Immature natural killer cell (primary cell): Measurements from ENCODE around the gene FAN1. TPM values are rescaled to one million over a fixed set of nuclear protein-coding genes. Genes with fewer than 3 reads are reported as not detected.
"Not testable (repeated sequence)": the region's sequence is repeated elsewhere in the genome, so short reads cannot be mapped to it uniquely, and the experiment has no call there.

Experiments
- DNase-seq, 3 donors: peaks; one replicate each; pipeline ENCODE4 v3.0.0; 2022; ENCODE audit warnings: mixed read lengths in 1 of 3
- H3K27ac Mint-ChIP-seq, 6 donors: one replicate each; pipeline ENCODE4 v1.8.0; 2020; ENCODE audit warnings: mixed read lengths in 6 of 6, mild to moderate bottlenecking in 5 of 6, inconsistent platforms in 4 of 6, moderate library complexity in 3 of 6
- H3K27me3 Mint-ChIP-seq, 3 donors: one replicate each; pipeline ENCODE4 v1.8.0; 2020 to 2021; ENCODE audit warnings: low read depth in 3 of 3, mild to moderate bottlenecking in 3 of 3, mixed read lengths in 3 of 3, moderate library complexity in 3 of 3, inconsistent platforms in 1 of 3
- H3K36me3 Mint-ChIP-seq, 3 donors: one replicate each; pipeline ENCODE4 v1.8.0; 2020; ENCODE audit warnings: mixed read lengths in 3 of 3, inconsistent platforms in 2 of 3, mild to moderate bottlenecking in 2 of 3
- H3K4me1 Mint-ChIP-seq, 2 donors: one replicate each; pipeline ENCODE4 v1.8.0; 2020; ENCODE audit warnings: inconsistent platforms in 2 of 2, mild to moderate bottlenecking in 2 of 2, mixed read lengths in 2 of 2, moderate library complexity in 1 of 2
- H3K4me3 Mint-ChIP-seq, 5 donors: one replicate each; pipeline ENCODE4 v1.8.0; 2020; ENCODE audit warnings: mild to moderate bottlenecking in 5 of 5, mixed read lengths in 5 of 5, inconsistent platforms in 3 of 5, moderate library complexity in 3 of 5
- H3K9me3 Mint-ChIP-seq, 6 donors: one replicate each; pipeline ENCODE4 v1.8.0; 2020; ENCODE audit warnings: mild to moderate bottlenecking in 6 of 6, mixed read lengths in 6 of 6, inconsistent platforms in 4 of 6, moderate library complexity in 3 of 6
- polyA plus RNA-seq, 3 donors: library from polyadenylated mRNA; unstranded; fragments of 300-500 nt; fragmentation: Illumina TruSeq; gene quantifications; one replicate each; pipeline ENCODE4 v1.2.3, GENCODE V29; 2021

Gene FAN1
- polyA plus RNA-seq: 1 to 10 TPM; 4.2 to 6.3 (median 5.2) TPM

DNA sequence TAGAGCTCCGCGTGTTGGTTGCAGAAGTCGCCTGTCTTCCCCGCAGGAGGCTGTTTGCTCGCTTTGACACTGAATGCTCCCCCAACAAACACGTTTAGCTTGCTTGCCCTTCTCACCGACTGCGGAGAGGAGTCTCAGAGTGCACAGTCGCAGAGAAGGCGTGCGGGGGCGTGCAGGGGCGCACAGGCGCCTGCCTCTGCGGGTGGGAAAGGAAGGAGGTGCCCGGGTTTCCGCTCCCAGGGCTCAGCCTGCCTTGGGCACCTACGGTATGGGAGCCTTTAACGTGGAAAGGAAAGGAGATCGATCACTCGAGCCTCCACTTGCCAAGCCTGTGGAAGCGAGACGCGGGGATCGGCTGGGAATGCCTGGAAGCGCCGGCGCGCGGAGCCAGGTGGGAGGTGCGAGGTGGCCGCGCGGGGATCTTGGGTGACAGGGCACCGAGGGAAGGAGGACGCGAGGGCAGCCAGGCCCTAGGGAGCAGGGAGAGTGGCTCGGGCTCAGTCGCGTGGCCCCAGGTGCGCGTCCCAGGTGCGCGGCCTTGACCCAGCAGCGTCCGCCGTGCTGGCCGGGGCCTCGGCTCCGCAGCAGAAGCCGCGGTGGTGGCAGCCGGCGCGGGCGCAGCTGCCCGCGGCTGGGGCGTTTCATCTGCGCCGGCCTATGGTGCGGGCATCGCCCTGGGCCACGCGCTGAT is at the start of gene FAN1:
Gene FAN1 (plus strand): TSS at position 419 of the 691 bp plus-strand sequence. CDS start 749 bp downstream, outside the sequence.
- Mint-ChIP-seq H3K27me3 (peaks cover 0 to 8% (median 0%) of the 10 kb centered on the region in 3 donors), H3K36me3 (peaks cover under 1 to 7% (median 2%) of the 10 kb centered on the region in 3 donors), H3K4me3 (peak within 1 kb of the TSS; percentile 92 to 98 (median 95)), H3K4me1 (peaks cover 24 to 30% of the 10 kb centered on the region in 2 donors), H3K9me3 (no peaks in the 10 kb centered on the region), H3K27ac (peak within 1 kb of the TSS; percentile 74 to 83 (median 79))
- DNase-seq: peak; percentile 48 to 66 (median 63)

DNA sequence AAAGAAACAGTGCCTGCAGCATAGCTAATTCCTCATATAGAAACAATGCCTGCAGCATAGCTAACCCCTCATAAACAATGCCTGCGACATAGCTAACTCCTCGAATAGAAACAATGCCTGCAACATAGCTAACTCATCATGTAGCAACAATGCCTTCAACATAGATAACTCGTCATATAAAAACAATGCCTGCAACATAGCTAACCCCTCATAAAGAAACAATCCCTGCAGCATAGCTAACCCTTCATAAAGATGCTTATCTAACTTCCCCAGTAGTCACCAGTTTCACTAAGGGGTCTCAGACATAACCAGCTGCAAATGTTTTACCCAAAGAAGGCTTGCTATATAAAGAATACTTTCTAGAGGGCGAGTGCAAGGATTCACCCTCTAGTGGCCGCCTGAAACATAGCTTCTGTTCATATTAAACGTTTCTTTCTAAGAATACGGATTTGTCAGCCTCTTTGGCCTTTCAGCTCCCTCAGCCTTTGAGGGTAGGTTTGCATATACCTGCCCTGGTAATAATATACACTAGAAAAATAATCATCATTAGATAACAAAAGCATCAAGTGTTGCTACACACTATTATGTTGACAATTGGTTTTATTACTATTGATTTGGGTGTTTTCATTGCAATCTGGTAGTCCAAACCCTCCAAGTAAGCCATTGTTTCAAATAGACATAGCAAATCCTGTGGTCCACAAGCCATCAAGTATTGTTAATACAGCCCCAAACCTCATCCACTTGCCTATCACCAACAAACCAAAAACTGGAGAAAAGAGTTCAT is 44.4 kb upstream of the FAN1 start:
- H3K9me3 Mint-ChIP-seq: peaks cover 0 to 5% (median 2%) of the 10 kb centered on the region in 6 donors
- DNase-seq: peak in 2 of 3 donors; percentile 0 to 9
- no peak overlapping the region for H3K4me3 Mint-ChIP-seq
- no peak overlapping the region for H3K27ac Mint-ChIP-seq
- H3K4me1 Mint-ChIP-seq: no peaks in the 10 kb centered on the region
- no peaks in the 10 kb centered on the region for H3K36me3 Mint-ChIP-seq
- H3K27me3 Mint-ChIP-seq: peaks cover 0 to 2% (median 0%) of the 10 kb centered on the region in 3 donors

DNA sequence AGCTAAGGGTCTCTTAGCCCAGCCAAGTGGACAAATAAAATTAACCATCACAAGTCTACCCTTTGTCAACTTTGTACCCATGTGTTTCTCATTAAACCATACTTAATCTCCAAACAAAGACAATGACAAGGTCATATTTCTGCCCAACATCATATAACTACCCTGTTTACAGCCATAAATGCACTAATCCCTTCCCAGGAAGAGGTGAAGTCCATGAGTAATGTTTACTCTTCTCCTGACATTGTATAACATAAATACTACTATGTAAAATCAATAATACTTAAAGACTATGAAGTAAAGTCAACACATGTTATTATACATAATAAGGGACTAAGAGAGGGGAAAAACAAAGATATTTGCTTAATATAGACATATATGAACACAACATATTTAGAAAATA is 38.5 kb upstream of the FAN1 start:
- Mint-ChIP-seq H3K4me3 (no peak overlapping the region), H3K27me3 (peaks cover 0 to 4% (median 3%) of the 10 kb centered on the region in 3 donors)

GRCh38 chr15:30870681-30871080 is 33.0 kb upstream of the FAN1 start:
- H3K4me3 Mint-ChIP-seq: no peak overlapping the region
- H3K9me3 Mint-ChIP-seq: no peaks in the 10 kb centered on the region
- no peak for DNase-seq
- H3K36me3 Mint-ChIP-seq: peaks cover 0 to 10% (median 0%) of the 10 kb centered on the region in 3 donors
- H3K27ac Mint-ChIP-seq: no peak overlapping the region
- peaks cover 0 to 4% (median 2%) of the 10 kb centered on the region in 3 donors for H3K27me3 Mint-ChIP-seq
- H3K4me1 Mint-ChIP-seq: no peaks in the 10 kb centered on the region

More for the DNA sequence above, 38.5 kb upstream of the FAN1 start:
- DNase-seq: no peak
- H3K4me1 Mint-ChIP-seq: no peaks in the 10 kb centered on the region
- H3K27ac Mint-ChIP-seq: no peak overlapping the region
- H3K36me3 Mint-ChIP-seq: no peaks in the 10 kb centered on the region
- H3K9me3 Mint-ChIP-seq: no peaks in the 10 kb centered on the region

DNA sequence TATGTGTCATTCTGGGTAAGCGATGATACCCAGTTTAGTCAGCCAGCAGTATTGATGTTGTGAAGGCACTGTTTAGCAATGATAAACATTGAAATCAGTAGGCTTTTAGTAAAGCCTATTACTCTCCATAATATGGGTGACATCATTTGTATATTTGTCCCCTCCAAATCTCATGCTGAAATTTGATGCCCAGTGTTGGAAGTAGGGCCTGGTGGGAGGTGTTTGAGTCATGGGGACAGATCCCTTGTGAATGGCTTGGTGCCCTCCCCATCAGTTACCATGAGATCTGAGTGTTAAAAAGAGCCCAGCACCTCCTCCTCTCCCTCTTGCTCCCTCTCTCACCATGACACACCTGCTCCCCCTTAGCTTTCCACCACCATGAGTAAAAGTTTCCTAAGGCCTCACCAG is 31.4 kb upstream of the FAN1 start:
- Mint-ChIP-seq H3K9me3 (no peaks in the 10 kb centered on the region), H3K4me1 (no peaks in the 10 kb centered on the region), H3K4me3 (no peak overlapping the region), H3K27me3 (peaks cover 0 to 3% (median 0%) of the 10 kb centered on the region in 3 donors), H3K27ac (no peak overlapping the region), H3K36me3 (peaks cover 0 to 11% (median 0%) of the 10 kb centered on the region in 3 donors)
- no peak for DNase-seq

- Mint-ChIP-seq H3K4me3 (no peak overlapping the region), H3K36me3 (peaks cover 0 to 11% (median 3%) of the 10 kb centered on the region in 3 donors), H3K9me3 (no peaks in the 10 kb centered on the region), H3K27me3 (peaks cover 0 to 5% (median 2%) of the 10 kb centered on the region in 3 donors), H3K4me1 (no peaks in the 10 kb centered on the region), H3K27ac (no peak overlapping the region)
- DNase-seq: no peak
Observed at GRCh38 chr15:30877070-30877469, 26.6 kb upstream of the FAN1 start.

GRCh38 chr15:30878515-30878914 is 25.2 kb upstream of the FAN1 start:
- no peak overlapping the region for H3K27ac Mint-ChIP-seq
- H3K4me3 Mint-ChIP-seq: no peak overlapping the region
- H3K27me3 Mint-ChIP-seq: peaks cover 1 to 5% (median 2%) of the 10 kb centered on the region in 3 donors
- no peaks in the 10 kb centered on the region for H3K4me1 Mint-ChIP-seq
- H3K36me3 Mint-ChIP-seq: peaks cover 0 to 15% (median 3%) of the 10 kb centered on the region in 3 donors
- DNase-seq: no peak
- H3K9me3 Mint-ChIP-seq: no peaks in the 10 kb centered on the region

DNA sequence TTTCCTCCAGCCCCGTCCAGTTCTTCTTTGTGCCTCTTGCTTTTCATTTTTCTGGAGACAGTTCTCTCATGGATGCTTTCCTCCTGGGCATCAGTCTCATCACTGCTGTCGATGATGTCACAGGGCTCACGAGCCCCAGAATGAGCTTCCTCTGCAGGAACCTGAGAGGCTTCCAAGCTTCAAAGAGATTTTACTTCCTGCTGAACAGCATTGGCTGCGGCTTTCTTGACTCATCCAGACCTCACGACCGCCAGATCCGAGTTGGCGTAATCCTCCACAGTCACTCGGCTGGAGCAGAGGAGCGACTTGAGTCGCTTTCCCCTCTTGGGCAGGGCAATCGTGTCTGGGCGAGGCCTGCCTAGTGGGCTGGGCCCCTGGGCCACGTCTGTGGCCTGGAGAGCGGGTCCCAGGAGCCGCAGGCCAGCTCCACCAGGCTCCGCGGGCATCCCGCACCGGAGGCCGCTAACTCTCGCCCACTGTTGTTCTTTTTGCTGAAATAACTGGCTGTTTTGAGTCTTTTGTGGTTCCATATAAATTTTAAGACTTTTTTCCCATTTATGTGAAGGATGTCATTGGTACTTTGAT is 20.8 kb upstream of the FAN1 start:
- Mint-ChIP-seq H3K4me1 (no peaks in the 10 kb centered on the region), H3K27ac (no peak overlapping the region)
- no peak for DNase-seq

GRCh38 chr15:30883666-30884065 is 20.0 kb upstream of the FAN1 start:
- H3K4me1 Mint-ChIP-seq, DNase-seq, H3K36me3 Mint-ChIP-seq, H3K27me3 Mint-ChIP-seq, H3K27ac Mint-ChIP-seq, H3K9me3 Mint-ChIP-seq, H3K4me3 Mint-ChIP-seq: not testable (repeated sequence)

More for the DNA sequence above, 20.8 kb upstream of the FAN1 start:
- H3K9me3 Mint-ChIP-seq: no peaks in the 10 kb centered on the region
- peaks cover 0 to 8% (median 3%) of the 10 kb centered on the region in 3 donors for H3K36me3 Mint-ChIP-seq
- H3K4me3 Mint-ChIP-seq: no peak overlapping the region
- H3K27me3 Mint-ChIP-seq: peaks cover 1 to 5% (median 2%) of the 10 kb centered on the region in 3 donors

DNA sequence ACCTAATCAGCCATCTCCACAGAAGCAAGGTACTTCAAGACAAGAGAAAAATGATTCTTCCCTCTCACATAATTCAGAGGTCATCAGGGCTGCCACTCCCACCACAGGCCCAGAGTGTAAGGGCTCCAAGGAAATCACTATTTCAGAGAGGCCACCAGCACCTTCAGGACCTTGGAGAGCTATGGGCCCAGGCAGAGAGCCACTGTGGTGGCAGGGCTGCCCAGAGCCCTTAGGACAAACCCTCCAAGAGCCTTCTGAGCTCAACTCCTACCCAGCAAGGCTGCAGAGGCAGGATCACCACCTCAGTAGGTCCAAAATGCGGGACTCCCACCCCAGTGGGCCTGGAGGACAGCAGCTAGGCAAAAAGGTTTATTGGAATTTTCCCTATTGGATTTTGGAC is 17.9 kb upstream of the FAN1 start:
- H3K36me3 Mint-ChIP-seq: peaks cover 0 to 4% (median 0%) of the 10 kb centered on the region in 3 donors
- H3K27ac Mint-ChIP-seq: no peak overlapping the region
- no peaks in the 10 kb centered on the region for H3K4me1 Mint-ChIP-seq
- no peaks in the 10 kb centered on the region for H3K9me3 Mint-ChIP-seq
- peaks cover 0 to 5% (median 1%) of the 10 kb centered on the region in 3 donors for H3K27me3 Mint-ChIP-seq
- DNase-seq: no peak
- H3K4me3 Mint-ChIP-seq: no peak overlapping the region

DNA sequence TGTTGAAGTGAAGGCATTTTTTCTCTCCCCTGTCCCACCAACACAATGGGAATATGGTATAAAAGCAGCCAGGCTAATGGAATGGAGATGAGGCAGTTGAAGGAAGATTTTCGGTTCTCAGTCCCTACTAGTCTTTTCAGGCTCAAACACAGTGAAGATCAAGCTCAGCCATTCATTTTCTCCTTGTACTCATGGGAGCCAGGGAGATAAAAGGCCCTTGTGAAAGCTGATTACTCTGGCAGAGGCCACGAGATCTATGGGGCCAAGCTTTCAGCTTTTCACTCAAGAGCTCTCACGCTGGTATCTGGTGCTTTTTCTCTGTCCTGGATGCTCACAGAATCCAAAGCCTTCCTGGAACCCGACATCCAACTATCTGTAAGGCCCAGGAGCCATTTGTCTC is 14.5 kb upstream of the FAN1 start:
- Mint-ChIP-seq H3K9me3 (no peaks in the 10 kb centered on the region), H3K27me3 (no peaks in the 10 kb centered on the region), H3K27ac (no peak overlapping the region), H3K4me3 (no peak overlapping the region), H3K36me3 (no peaks in the 10 kb centered on the region), H3K4me1 (no peaks in the 10 kb centered on the region)
- DNase-seq: no peak

- Mint-ChIP-seq H3K4me3 (no peak overlapping the region), H3K27me3 (no peaks in the 10 kb centered on the region), H3K27ac (no peak overlapping the region), H3K4me1 (peaks cover 0 to 2% of the 10 kb centered on the region in 2 donors), H3K9me3 (no peaks in the 10 kb centered on the region), H3K36me3 (no peaks in the 10 kb centered on the region)
- no peak for DNase-seq
Observed at GRCh38 chr15:30895461-30896210, 8.1 kb upstream of the FAN1 start.

GRCh38 chr15:30896211-30896606 is 7.5 kb upstream of the FAN1 start:
- Mint-ChIP-seq H3K4me1 (peaks cover 0 to 2% of the 10 kb centered on the region in 2 donors), H3K4me3 (no peak overlapping the region), H3K36me3 (no peaks in the 10 kb centered on the region), H3K27ac (no peak overlapping the region), H3K9me3 (no peaks in the 10 kb centered on the region), H3K27me3 (no peaks in the 10 kb centered on the region)
- no peak for DNase-seq
